Sigmoid colon (tissue), 7 donors: Measurements from ENCODE around the gene ENDOV. TPM values are rescaled to one million over a fixed set of nuclear protein-coding genes. Genes with fewer than 3 reads are reported as not detected.
"Not testable (repeated sequence)": the region's sequence is repeated elsewhere in the genome, so short reads cannot be mapped to it uniquely, and the experiment has no call there.

Experiments
- DNase-seq: peaks from one replicate; pipeline ENCODE4 v3.0.0-alpha.2; 2019
- H3K27ac ChIP-seq, 4 donors: fragments of 200-600 bp; sonication (generic); one replicate each; pipeline ENCODE4 v1.5.1; 2016 to 2019; ENCODE audit warnings: mild to moderate bottlenecking in 1 of 4
- H3K27me3 ChIP-seq, 3 donors: fragments of 200-600 bp; sonication (generic); one replicate each; pipeline ENCODE4 v1.5.1; 2019; ENCODE audit warnings: mild to moderate bottlenecking in 1 of 3
- H3K36me3 ChIP-seq, 4 donors: fragments of 200-600 bp; sonication (generic); one replicate each; pipeline ENCODE4 v1.5.1; 2016 to 2019
- H3K4me1 ChIP-seq, 4 donors: fragments of 200-600 bp; sonication (generic); one replicate each; pipeline ENCODE4 v1.5.1; 2017 to 2019
- H3K4me3 ChIP-seq, 4 donors: fragments of 200-600 bp; sonication (generic); one replicate each; pipeline ENCODE4 v1.5.1; 2017 to 2019; ENCODE audit warnings: mild to moderate bottlenecking in 2 of 4, moderate library complexity in 1 of 4
- H3K9me3 ChIP-seq, 4 donors: fragments of 200-600 bp in 3 of 4; sonication (generic) in 3 of 4; one replicate each; pipeline versions ENCODE4 v1.5.1 to v1.6.1; 2013 to 2019
- EP300 ChIP-seq, 4 donors: sonication (generic); formaldehyde crosslinking; IDR thresholded peaks; one replicate each; pipeline ENCODE4 v1.6.1; 2017; ENCODE audit warnings: antibody characterized with exemption in 4 of 4
- POLR2A ChIP-seq, 2 donors: fragments of 450-650 bp; IDR thresholded peaks; one replicate each; pipeline ENCODE4 v1.6.1; 2016; ENCODE audit warnings: antibody characterized with exemption in 2 of 2, mild to moderate bottlenecking in 2 of 2, moderate library complexity in 2 of 2
- POLR2AphosphoS5 ChIP-seq, 4 donors: sonication (generic); formaldehyde crosslinking; IDR thresholded peaks; one replicate each; pipeline ENCODE4 v1.6.1; 2017; ENCODE audit warnings: antibody characterized with exemption in 4 of 4
- WGBS, 2 donors: extraction: QIAGEN DNeasy Blood & Tissue Kit; methylation state at CpG; one replicate each; pipeline ENCODE4 v1.1.7; 2013; 5-methylcytosine and 5-hydroxymethylcytosine counted together
- intact Hi-C: fragments of 100-400 bp; cut with DNase I; formaldehyde crosslinking; loops from one replicate; pipeline ENCODE4 v1.15.1; 2023
- polyA plus RNA-seq, 3 donors: library from polyadenylated mRNA; stranded (reverse); fragments of 200-250 nt; gene quantifications; one replicate each; pipeline ENCODE4 v1.2.3, GENCODE V29; 2013
- total RNA-seq, 4 donors: library from RNA; depleted of rRNA; stranded (reverse); fragments of >200 nt; gene quantifications; one replicate each; pipeline ENCODE4 v1.1.0, GENCODE V29; 2016
- TF ChIP-seq, protein P1 (sequence below), 4 experiments: fragments of 450-650 bp in 3 of 4; fragments of 200-600 bp in 1 of 4; IDR thresholded peaks; one replicate each; pipeline ENCODE4 v1.5.1; 2016 to 2019; ENCODE audit warnings: antibody characterized with exemption in 4 of 4, mild to moderate bottlenecking in 3 of 4, moderate library complexity in 2 of 4
- donor health status: healthy with polysubstance abuse.
- donor health status: Bipolar disorder and iron deficiency.
- donor health status: healthy.

Gene ENDOV
- total and polyA plus RNA-seq, 7 donors = 9.5 to 23.5 (median 17.4) TPM

DNA sequence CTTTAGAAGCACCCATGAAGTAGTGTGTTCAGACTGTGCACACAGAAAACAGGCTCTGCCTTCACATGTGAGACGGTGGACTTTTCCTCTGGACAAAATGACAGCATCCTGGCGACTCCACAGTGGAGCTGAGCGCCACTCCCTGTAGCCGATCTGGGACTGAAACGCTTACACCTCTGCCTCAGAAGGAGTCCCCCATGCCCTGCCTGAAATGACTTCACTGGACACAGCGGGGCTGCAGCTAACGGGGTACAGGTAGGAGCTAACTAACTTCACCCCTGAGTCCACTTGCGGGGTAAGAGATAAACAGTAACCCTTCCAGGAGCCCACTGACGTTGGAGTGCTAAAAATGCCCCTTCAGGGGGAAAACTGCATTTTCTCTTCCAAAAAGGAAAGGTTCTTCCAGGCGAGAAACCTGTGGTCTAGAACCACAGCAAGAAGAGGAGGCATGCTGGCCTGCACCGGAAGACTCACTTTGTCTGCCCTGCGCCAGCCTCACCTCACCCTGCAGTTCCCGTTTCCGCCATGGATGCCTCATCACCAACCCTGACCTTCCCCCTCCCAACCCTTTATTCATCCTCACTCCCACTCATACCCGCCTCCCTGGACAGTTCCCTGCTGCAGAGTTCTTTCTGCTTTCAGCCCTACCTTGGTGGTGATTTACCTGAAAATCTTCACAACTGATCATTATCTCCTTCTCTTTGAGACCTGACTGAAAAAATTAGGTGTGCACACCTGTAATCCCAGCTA is 19.4 kb upstream of the ENDOV start:
- H3K27ac ChIP-seq = no peak overlapping the region
- 84 to 86% methylated on average over 15 of the region's 15 CpGs for WGBS, 2 donors

DNA sequence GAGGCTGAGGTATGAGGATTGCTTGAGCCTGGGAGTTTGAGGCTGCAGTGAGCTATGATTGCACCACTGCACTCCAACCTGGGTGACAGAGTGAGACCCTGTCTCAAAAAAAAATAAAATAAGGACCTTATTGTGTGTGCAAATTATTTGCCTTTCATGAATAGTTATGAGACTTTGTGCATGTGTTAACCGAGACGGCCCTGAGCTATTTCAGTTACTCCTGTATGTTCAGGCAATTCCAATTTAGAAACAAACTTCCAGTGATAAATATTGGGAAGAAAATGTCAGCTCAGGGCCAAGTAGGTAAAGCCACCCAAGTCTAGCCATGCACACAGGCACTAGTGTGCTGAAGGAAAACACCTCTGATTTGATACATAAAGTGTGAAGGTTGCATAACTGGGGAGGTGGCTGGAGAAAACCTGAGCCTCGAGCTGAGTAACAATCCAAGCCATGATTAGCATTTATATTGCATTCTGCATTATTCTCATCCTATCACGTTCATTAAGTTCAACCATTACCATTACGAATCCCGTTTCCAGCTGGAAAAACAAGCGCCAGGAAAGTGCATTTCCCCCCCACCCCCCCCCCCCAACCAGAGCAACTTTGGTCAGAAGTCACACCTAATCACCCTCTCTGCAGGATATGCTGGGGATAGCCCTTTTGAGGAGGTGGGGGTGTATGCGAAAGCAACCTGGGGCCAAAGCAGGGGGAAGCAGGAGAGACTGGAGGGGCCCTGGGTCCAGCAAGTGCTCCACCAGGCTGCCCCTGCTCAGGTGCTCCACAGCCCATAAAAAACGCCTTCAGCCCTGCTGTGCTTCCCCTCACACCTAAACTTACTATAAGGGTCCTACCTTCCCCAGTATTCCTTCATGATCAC is 18.6 kb upstream of the ENDOV start:
- Histone ChIP-seq H3K27me3 (no peaks in the 10 kb centered on the region), H3K4me1 (no peaks in the 10 kb centered on the region), H3K36me3 (peaks cover 5 to 41% (median 19%) of the 10 kb centered on the region in 4 donors), H3K4me3 (no peak overlapping the region), H3K9me3 (no peaks in the 10 kb centered on the region), H3K27ac (no peak overlapping the region)
- no peak for DNase-seq
- 78% methylated on average over 9 of the region's 9 CpGs for WGBS, 2 donors
- TF ChIP-seq POLR2A (IDR thresholded peaks at IDR 0.05) (no peak), POLR2AphosphoS5 (IDR thresholded peaks at IDR 0.05) (no peak), EP300 (IDR thresholded peaks at IDR 0.05) (no peak)
- TF ChIP-seq, protein P1, sequence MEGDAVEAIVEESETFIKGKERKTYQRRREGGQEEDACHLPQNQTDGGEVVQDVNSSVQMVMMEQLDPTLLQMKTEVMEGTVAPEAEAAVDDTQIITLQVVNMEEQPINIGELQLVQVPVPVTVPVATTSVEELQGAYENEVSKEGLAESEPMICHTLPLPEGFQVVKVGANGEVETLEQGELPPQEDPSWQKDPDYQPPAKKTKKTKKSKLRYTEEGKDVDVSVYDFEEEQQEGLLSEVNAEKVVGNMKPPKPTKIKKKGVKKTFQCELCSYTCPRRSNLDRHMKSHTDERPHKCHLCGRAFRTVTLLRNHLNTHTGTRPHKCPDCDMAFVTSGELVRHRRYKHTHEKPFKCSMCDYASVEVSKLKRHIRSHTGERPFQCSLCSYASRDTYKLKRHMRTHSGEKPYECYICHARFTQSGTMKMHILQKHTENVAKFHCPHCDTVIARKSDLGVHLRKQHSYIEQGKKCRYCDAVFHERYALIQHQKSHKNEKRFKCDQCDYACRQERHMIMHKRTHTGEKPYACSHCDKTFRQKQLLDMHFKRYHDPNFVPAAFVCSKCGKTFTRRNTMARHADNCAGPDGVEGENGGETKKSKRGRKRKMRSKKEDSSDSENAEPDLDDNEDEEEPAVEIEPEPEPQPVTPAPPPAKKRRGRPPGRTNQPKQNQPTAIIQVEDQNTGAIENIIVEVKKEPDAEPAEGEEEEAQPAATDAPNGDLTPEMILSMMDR (IDR thresholded peaks at IDR 0.05) = no peak
- intact Hi-C loops = no loop called here

More for the DNA sequence above, 19.4 kb upstream of the ENDOV start:
- TF ChIP-seq EP300 (IDR thresholded peaks at IDR 0.05) = no peak
- no peak for TF ChIP-seq POLR2A (IDR thresholded peaks at IDR 0.05)
- TF ChIP-seq, protein P1 (IDR thresholded peaks at IDR 0.05) = no peak
- TF ChIP-seq POLR2AphosphoS5 (IDR thresholded peaks at IDR 0.05) = no peak
- H3K27me3 ChIP-seq = no peaks in the 10 kb centered on the region
- no peak overlapping the region for H3K4me3 ChIP-seq
- peaks cover 6 to 50% (median 22%) of the 10 kb centered on the region in 4 donors for H3K36me3 ChIP-seq
- no peaks in the 10 kb centered on the region for H3K4me1 ChIP-seq
- H3K9me3 ChIP-seq = no peaks in the 10 kb centered on the region
- no peak for DNase-seq
- intact Hi-C loops = no loop called here

DNA sequence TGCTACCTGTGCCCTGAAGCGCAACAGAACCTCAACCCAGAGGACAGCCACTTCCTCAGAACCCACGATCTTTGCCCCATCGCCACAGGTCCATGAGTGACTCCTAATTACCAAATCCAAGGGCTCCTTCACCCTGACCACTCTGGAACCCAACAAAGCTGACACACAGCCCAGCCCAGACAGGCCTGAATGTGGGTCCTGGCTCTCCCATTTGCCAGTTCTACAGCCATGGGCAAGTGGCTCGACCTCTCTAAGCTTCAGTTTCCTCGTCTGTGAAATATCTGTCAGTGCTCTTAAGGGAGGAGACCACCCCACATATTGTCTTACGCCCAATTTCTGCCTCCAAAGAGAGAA is 18.0 kb upstream of the ENDOV start:
- Histone ChIP-seq H3K27ac (no peak overlapping the region), H3K9me3 (no peaks in the 10 kb centered on the region), H3K36me3 (peaks cover 5 to 35% (median 18%) of the 10 kb centered on the region in 4 donors), H3K4me1 (no peaks in the 10 kb centered on the region), H3K4me3 (no peak overlapping the region), H3K27me3 (no peaks in the 10 kb centered on the region)
- intact Hi-C loops = no loop called here
- no peak for TF ChIP-seq POLR2AphosphoS5 (IDR thresholded peaks at IDR 0.05)
- TF ChIP-seq, protein P1 (IDR thresholded peaks at IDR 0.05) = no peak
- no peak for TF ChIP-seq POLR2A (IDR thresholded peaks at IDR 0.05)
- no peak for TF ChIP-seq EP300 (IDR thresholded peaks at IDR 0.05)
- 82 to 89% methylated on average over 6 of the region's 6 CpGs for WGBS, 2 donors
- DNase-seq = no peak

DNA sequence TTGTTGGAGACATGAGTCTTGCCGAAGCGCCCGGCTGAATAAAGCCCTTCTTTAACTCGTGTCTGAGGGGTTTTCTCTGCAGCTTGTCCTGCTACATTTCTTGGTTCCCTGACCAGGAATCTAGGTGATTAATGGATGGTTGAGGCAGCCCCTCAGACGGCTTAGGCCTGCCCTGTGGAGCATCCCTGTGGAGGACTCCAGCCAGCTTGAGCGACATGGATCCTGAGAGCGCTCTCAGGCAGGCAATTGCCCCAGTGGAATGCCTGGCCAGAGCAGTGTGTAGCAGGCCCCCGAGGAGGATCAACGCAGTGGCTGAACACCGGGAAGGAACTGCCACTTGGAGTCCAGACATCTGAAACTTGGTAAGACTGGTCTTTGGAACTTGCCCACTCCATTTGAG is 17.3 kb upstream of the ENDOV start:
- Histone ChIP-seq H3K36me3 (peaks cover 5 to 28% (median 12%) of the 10 kb centered on the region in 4 donors), H3K27ac (no peak overlapping the region), H3K9me3 (no peaks in the 10 kb centered on the region), H3K4me1 (no peaks in the 10 kb centered on the region), H3K4me3 (no peak overlapping the region), H3K27me3 (no peaks in the 10 kb centered on the region)
- WGBS, 2 donors = 85 to 89% methylated on average over 10 of the region's 10 CpGs
- no peak for DNase-seq
- intact Hi-C loops = no loop called here
- TF ChIP-seq POLR2AphosphoS5 (IDR thresholded peaks at IDR 0.05) = no peak
- TF ChIP-seq POLR2A (IDR thresholded peaks at IDR 0.05) = no peak
- TF ChIP-seq EP300 (IDR thresholded peaks at IDR 0.05) = no peak
- TF ChIP-seq, protein P1 (IDR thresholded peaks at IDR 0.05) = no peak

DNA sequence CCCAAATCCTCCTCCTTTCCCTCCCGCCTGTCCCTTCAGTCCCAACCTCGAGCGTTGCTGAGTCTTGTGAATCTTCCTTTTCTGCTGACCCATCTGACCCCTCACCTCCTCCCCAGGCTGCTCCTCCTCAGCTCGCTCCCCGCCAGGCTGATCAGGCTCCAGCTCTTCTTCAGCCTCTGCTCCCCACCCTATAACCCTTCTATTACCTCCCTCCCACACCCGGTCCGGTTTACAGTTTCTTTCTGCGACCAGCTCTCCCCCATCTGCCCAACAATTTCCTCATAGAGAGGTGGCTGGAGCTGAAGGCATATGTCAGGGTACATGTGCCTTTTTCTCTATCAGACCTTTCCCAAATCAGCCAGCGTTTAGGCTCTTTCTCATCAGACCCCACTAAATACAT is 13.9 kb upstream of the ENDOV start:
- WGBS, 2 donors = 85 to 87% methylated on average over 9 of the region's 9 CpGs
- H3K9me3 ChIP-seq, H3K4me3 ChIP-seq, H3K27ac ChIP-seq, H3K4me1 ChIP-seq, H3K36me3 ChIP-seq, intact Hi-C loops, H3K27me3 ChIP-seq, DNase-seq: not testable (repeated sequence)

DNA sequence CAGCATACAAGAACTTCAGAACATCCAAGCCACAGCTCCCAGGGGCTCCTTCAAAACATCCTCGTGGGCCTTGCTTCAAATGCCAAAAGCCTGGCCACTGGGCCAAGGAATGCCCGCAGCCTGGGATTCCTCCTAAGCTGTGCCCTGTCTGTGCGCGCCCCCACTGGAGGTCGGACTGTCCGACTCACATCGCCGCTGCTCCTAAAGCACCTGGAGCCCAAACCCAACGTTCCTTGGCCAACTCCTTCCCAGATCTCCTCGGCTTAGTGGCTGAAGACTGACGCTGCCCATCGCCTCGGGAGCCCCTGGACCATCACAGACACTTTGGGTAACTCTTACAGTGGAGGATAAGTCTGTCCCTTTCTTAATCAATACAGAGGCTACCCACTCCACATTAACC is 12.9 kb upstream of the ENDOV start:
- H3K4me3 ChIP-seq, intact Hi-C loops, H3K27me3 ChIP-seq, H3K4me1 ChIP-seq, H3K27ac ChIP-seq, H3K36me3 ChIP-seq, H3K9me3 ChIP-seq, DNase-seq: not testable (repeated sequence)
- 93 to 94% methylated on average over 13 of the region's 13 CpGs for WGBS, 2 donors
